Medulla oblongata (tissue), 1 donor: ENCODE results near the gene FLII.
A peak's percentile ranks its signal among the peaks of the same experiment; 100 is the strongest.

Experiments used
- DNase-seq: peaks from one replicate; pipeline ENCODE4 v3.0.0-alpha.2; 2015; ENCODE audit errors: extremely low spot score

FLII gene

GRCh38 chr17:18245038-18245776 lies 13.3 kb downstream of the FLII start:
- no peak for DNase-seq

DNA sequence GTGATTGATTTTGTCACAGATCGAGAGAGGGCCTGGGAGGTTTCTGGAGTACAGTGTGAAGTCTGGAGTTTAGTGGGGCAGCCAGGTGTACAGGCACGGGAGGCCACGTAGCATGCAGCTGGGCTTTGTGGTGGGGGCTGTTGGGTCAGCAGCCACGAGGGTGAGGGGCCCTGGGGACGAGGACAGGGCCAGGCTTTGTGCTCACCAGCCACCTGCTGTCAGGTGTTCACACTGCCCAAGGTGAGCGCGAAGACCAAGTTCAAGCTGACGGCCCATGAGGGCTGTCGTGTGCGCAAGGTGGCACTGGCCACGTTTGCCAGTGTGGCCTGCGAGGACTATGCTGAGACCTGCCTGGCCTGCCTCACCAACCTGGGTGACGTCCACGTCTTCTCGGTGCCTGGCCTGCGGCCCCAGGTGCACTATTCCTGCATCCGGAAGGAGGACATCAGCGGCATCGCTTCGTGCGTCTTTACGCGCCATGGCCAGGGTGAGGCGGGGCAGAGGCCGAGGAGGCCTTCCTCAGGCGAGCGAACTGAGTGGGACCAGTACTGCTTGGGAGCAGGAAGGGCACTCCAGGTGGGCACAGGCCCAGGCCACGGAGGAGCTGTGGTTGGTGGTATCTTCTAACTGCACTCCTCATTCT lies 17.2 kb downstream of the FLII start:
- DNase-seq: no peak

- no peak for DNase-seq
Observed at GRCh38 chr17:18240449-18240848, 18.1 kb downstream of the FLII start.

- no peak for DNase-seq
Observed at GRCh38 chr17:18238299-18238698, 20.2 kb downstream of the FLII start.

- no peak for DNase-seq
Observed at GRCh38 chr17:18237461-18237860, 21.1 kb downstream of the FLII start.

DNA sequence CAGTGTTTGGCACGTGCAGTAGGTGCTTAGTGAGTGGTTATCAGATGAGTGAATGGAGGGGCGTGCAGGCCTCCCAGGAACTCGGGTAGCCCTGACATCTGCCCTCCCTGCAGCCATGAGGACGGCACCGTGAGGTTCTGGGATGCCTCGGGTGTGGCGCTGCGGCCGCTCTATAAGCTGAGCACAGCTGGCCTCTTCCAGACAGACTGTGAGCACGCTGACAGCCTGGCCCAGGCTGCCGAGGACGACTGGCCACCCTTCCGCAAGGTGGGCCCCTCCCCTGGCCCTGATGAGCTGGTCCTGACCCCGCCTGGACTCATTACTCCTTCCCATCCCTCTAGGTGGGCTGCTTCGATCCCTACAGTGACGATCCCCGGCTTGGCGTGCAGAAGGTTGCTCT lies 22.0 kb downstream of the FLII start:
- DNase-seq: no peak

DNA sequence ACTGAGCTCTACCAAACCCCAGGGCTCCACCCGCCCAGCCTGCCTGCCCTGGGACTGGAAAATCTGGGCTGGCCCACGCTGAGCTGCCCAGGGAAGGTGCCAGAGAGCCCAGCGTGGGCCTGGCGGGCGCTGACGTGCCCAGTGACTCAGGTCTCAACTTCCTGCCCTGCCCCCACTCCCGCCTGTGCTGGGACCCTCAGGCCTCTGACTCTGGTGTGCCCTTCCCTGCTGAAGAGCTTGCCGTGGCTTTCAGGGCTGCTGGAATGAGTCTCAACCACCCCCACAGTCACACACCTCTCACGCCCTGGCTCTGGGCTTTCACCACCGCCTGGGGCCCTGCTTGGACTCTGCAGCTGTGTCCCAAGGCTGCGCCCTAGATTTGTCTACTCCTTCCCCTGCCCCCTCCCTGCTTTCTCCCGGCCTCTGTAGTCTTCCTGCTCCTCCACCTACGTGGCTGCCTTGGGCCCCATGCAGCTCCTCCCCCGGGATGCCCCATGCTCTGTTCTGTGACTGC lies 22.7 kb downstream of the FLII start:
- DNase-seq: no peak

- DNase-seq: no peak
Observed at GRCh38 chr17:18234853-18235380, 23.6 kb downstream of the FLII start.

GRCh38 chr17:18233803-18234518 lies 24.6 kb downstream of the FLII start:
- no peak for DNase-seq

DNA sequence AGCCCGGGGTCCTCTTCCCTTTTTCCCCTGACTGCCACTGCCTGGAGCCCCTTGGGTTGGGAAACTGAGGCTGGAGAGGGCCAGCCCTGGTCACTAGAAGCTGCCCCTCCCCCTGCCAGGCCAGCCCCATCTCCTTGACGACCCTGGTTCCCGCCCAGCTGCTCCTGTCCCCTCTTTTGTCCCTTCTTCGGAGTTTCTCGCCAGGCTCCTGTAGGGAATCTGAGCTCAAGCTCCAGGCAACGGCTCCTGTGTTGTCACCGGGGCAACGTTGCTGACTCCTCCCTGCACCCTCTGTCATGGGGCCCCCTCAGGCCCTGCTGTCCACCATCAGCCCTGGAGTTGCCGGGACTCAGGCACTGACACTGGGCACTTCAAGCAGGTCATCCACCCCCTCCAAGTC lies 27.4 kb downstream of the FLII start:
- peak; percentile 68 for DNase-seq

GRCh38 chr17:18230288-18231141 lies 28.0 kb downstream of the FLII start:
- peak; percentile 86 for DNase-seq

- no peak for DNase-seq
Observed at GRCh38 chr17:18229771-18230170, 28.8 kb downstream of the FLII start.

DNA sequence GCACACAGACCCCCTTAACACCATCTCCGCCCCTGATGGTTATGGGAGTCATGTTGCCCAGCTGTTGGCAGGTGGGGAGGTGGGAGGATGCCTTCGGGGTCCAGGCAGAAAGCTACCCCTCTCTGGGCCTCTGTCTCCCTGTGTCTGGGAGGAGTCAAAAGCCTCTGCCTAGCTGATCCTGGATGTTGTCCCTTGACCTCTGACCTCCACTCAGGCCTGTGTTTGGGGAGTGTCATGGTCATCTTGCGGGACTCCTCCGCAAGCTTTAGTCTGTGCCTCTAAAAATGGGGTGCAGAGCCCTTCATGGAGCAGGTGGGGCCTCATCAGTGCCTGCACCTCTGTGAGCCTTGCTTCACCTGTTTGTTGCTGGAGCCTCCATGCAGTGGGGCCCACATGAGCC lies 29.3 kb downstream of the FLII start:
- DNase-seq: no peak

GRCh38 chr17:18228176-18228682 lies 30.3 kb downstream of the FLII start:
- peak; percentile 36 for DNase-seq

GRCh38 chr17:18227635-18228034 lies 30.9 kb downstream of the FLII start:
- no peak for DNase-seq

- no peak for DNase-seq
Observed at GRCh38 chr17:18226284-18226945, 32.1 kb downstream of the FLII start.

DNA sequence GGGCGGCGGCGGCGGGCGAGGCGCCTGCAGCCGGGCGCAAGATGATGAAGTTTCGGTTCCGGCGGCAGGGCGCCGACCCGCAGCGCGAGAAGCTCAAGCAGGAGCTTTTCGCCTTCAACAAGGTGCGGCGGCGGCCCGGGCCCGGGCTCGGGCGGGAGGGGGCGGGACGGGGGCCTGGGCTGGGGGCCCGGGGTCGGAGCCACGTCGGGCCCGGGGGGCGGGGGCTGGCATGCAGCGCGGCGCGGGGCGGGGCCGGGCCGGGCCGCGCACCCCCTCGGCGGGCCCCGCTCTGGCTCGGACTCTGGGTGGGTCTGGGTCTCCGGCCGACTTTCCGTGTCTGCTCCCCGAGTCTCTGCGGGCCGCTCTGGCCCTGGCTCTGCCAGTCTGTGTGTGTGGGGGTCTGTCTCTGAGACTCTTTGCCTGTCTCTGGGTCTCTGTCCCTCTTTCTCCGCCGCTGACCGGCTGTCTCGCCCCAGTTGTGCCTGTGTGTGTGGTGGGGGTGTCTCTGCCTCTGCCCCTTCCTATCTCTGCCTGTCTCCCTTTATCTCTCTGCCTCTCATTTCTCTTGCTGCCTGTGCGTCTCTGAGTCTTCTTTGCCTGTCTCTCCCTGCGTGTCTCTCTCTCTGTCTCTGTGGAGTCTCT lies 32.8 kb downstream of the FLII start:
- DNase-seq: no peak

GRCh38 chr17:18225121-18225641 lies 33.4 kb downstream of the FLII start, which contains the start of gene LLGL1:
LLGL1 (plus strand) TSS chr17:18225635; CDS start chr17:18225683, 48 bp downstream.
- DNase-seq: peak; percentile 97

- no peak for DNase-seq
Observed at GRCh38 chr17:18224387-18225120, 34.0 kb downstream of the FLII start.
